Measurements from ENCODE around the gene HYKK.
A peak's percentile ranks its signal among the peaks of the same experiment; 100 is the strongest.
"Not testable (repeated sequence)": the region's sequence is repeated elsewhere in the genome, so short reads cannot be mapped to it uniquely, and the experiment has no call there.

The HYKK gene

GRCh38 chr15:78533331-78533730 is 26.0 kb downstream of the HYKK start:
- no peaks in the 10 kb centered on the region for H3K9me3 Mint-ChIP-seq
- no peak overlapping the region for H3K4me3 Mint-ChIP-seq
- no peak for ATAC-seq
- no peak for DNase-seq
- H3K4me1 Mint-ChIP-seq: peaks cover 7% of the 10 kb centered on the region
- no peak overlapping the region for H3K27ac Mint-ChIP-seq
- no peaks in the 10 kb centered on the region for H3K27me3 Mint-ChIP-seq

- Mint-ChIP-seq H3K4me1 (peaks cover 15% of the 10 kb centered on the region), H3K4me3 (no peak overlapping the region), H3K27me3 (no peaks in the 10 kb centered on the region), H3K9me3 (no peaks in the 10 kb centered on the region), H3K27ac (no peak overlapping the region)
- ATAC-seq (no peak), DNase-seq (no peak)
Observed at GRCh38 chr15:78536134-78536533, 28.8 kb downstream of the HYKK start.

GRCh38 chr15:78537266-78537905 is 30.0 kb downstream of the HYKK start:
- Mint-ChIP-seq H3K4me1 (peaks cover 19% of the 10 kb centered on the region), H3K27ac (no peak overlapping the region), H3K9me3 (no peaks in the 10 kb centered on the region), H3K27me3 (no peaks in the 10 kb centered on the region), H3K4me3 (no peak overlapping the region)
- no peak for DNase-seq
- ATAC-seq: no peak

- no peaks in the 10 kb centered on the region for H3K9me3 Mint-ChIP-seq
- no peak overlapping the region for H3K4me3 Mint-ChIP-seq
- no peak overlapping the region for H3K27ac Mint-ChIP-seq
- ATAC-seq (no peak), DNase-seq (no peak)
- peaks cover 29% of the 10 kb centered on the region for H3K4me1 Mint-ChIP-seq
- no peaks in the 10 kb centered on the region for H3K27me3 Mint-ChIP-seq
Observed at GRCh38 chr15:78538358-78538757, 31.0 kb downstream of the HYKK start.

- not testable (repeated sequence) for H3K27me3 Mint-ChIP-seq, H3K9me3 Mint-ChIP-seq, DNase-seq, ATAC-seq
- Mint-ChIP-seq H3K4me1 (peaks cover 32% of the 10 kb centered on the region), H3K4me3 (peak overlapping the region; percentile 78 to 98), H3K27ac (peak overlapping the region; percentile 98 to 100)
Observed at GRCh38 chr15:78539464-78540140, 32.2 kb downstream of the HYKK start.

GRCh38 chr15:78540141-78540870 is 32.9 kb downstream of the HYKK start, which contains the start of gene PSMA4:
PSMA4 (plus strand) TSS chr15:78540444; CDS start chr15:78541928, 1,484 bp downstream.
- H3K27ac Mint-ChIP-seq: peak within 1 kb of the TSS; percentile 98 to 100

GRCh38 chr15:78540871-78541743 is 33.7 kb downstream of the HYKK start:
- peak overlapping the region; percentile 78 to 98 for H3K4me3 Mint-ChIP-seq
- peak; percentile 40 to 48 for DNase-seq
- H3K4me1 Mint-ChIP-seq: peaks cover 31% of the 10 kb centered on the region
- H3K27me3 Mint-ChIP-seq: no peaks in the 10 kb centered on the region
- H3K9me3 Mint-ChIP-seq: no peaks in the 10 kb centered on the region
- H3K27ac Mint-ChIP-seq: peak overlapping the region; percentile 98 to 100
- ATAC-seq: peak; percentile 36

More at GRCh38 chr15:78540141-78540870, 32.9 kb downstream of the HYKK start, which contains the start of gene PSMA4:
- Mint-ChIP-seq H3K27me3 (no peaks in the 10 kb centered on the region), H3K4me1 (peaks cover 32% of the 10 kb centered on the region), H3K9me3 (no peaks in the 10 kb centered on the region), H3K4me3 (peak within 1 kb of the TSS; percentile 78 to 98)
- ATAC-seq: peak; percentile 93
- DNase-seq: peak; percentile 93 to 94

GRCh38 chr15:78541744-78542034 is 34.3 kb downstream of the HYKK start:
- DNase-seq (no peak), ATAC-seq (no peak)
- peak overlapping the region; percentile 78 to 98 for H3K4me3 Mint-ChIP-seq
- H3K27ac Mint-ChIP-seq: peak overlapping the region; percentile 98 to 100
- no peaks in the 10 kb centered on the region for H3K27me3 Mint-ChIP-seq
- H3K4me1 Mint-ChIP-seq: peaks cover 26% of the 10 kb centered on the region
- H3K9me3 Mint-ChIP-seq: no peaks in the 10 kb centered on the region

GRCh38 chr15:78542647-78543046 is 35.3 kb downstream of the HYKK start:
- H3K27ac Mint-ChIP-seq: peak overlapping the region in 1 of 2 donors; percentile 98
- ATAC-seq: no peak

GRCh38 chr15:78550194-78550593 is 42.8 kb downstream of the HYKK start:
- Mint-ChIP-seq H3K9me3 (no peaks in the 10 kb centered on the region), H3K4me3 (no peak overlapping the region), H3K4me1 (no peaks in the 10 kb centered on the region), H3K27ac (no peak overlapping the region), H3K27me3 (no peaks in the 10 kb centered on the region)
- no peak for ATAC-seq
- no peak for DNase-seq

More at GRCh38 chr15:78542647-78543046, 35.3 kb downstream of the HYKK start:
- Mint-ChIP-seq H3K27me3 (no peaks in the 10 kb centered on the region), H3K4me3 (peak overlapping the region; percentile 78 to 98), H3K4me1 (peaks cover 25% of the 10 kb centered on the region), H3K9me3 (no peaks in the 10 kb centered on the region)
- DNase-seq: no peak

GRCh38 chr15:78550815-78551214 is 43.4 kb downstream of the HYKK start:
- H3K4me1 Mint-ChIP-seq: no peaks in the 10 kb centered on the region
- ATAC-seq (no peak), DNase-seq (no peak)
- no peaks in the 10 kb centered on the region for H3K27me3 Mint-ChIP-seq
- no peak overlapping the region for H3K27ac Mint-ChIP-seq
- H3K4me3 Mint-ChIP-seq: no peak overlapping the region
- H3K9me3 Mint-ChIP-seq: no peaks in the 10 kb centered on the region

GRCh38 chr15:78551902-78552301 is 44.5 kb downstream of the HYKK start:
- Mint-ChIP-seq H3K4me1 (no peaks in the 10 kb centered on the region), H3K27ac (no peak overlapping the region), H3K27me3 (no peaks in the 10 kb centered on the region), H3K9me3 (no peaks in the 10 kb centered on the region), H3K4me3 (no peak overlapping the region)
- no peak for ATAC-seq
- DNase-seq: no peak

GRCh38 chr15:78552597-78552996 is 45.2 kb downstream of the HYKK start:
- DNase-seq: no peak
- Mint-ChIP-seq H3K4me3 (no peak overlapping the region), H3K9me3 (no peaks in the 10 kb centered on the region), H3K27ac (no peak overlapping the region), H3K4me1 (no peaks in the 10 kb centered on the region), H3K27me3 (peaks cover 2% of the 10 kb centered on the region)
- ATAC-seq: no peak

GRCh38 chr15:78560201-78560600 is 52.8 kb downstream of the HYKK start:
- DNase-seq, H3K4me3 Mint-ChIP-seq, H3K9me3 Mint-ChIP-seq, ATAC-seq, H3K27me3 Mint-ChIP-seq, H3K27ac Mint-ChIP-seq: not testable (repeated sequence)
- peaks cover 10% of the 10 kb centered on the region for H3K4me1 Mint-ChIP-seq

GRCh38 chr15:78561490-78561889 is 54.1 kb downstream of the HYKK start:
- Mint-ChIP-seq H3K9me3 (no peaks in the 10 kb centered on the region), H3K4me3 (no peak overlapping the region), H3K4me1 (peaks cover 16% of the 10 kb centered on the region), H3K27me3 (peaks cover 12% of the 10 kb centered on the region), H3K27ac (no peak overlapping the region)
- DNase-seq (no peak), ATAC-seq (no peak)
